Uterus (tissue), 4 donors: ENCODE measurements around the gene TANGO2. TPM values are rescaled to one million over a fixed set of nuclear protein-coding genes. Genes with fewer than 3 reads are reported as not detected.

Experiments
- DNase-seq, 2 donors: peaks; one replicate each; pipeline ENCODE4 v3.0.0-alpha.2; 2019 to 2020
- H3K27ac ChIP-seq, 2 donors: fragments of 200-600 bp; sonication (generic); 1 replicate in 1 of 2; 2 replicates in 1 of 2; pipeline ENCODE4 v1.5.1; 2016 to 2018
- H3K27me3 ChIP-seq, 2 donors: fragments of 200-600 bp; sonication (generic); one replicate each; pipeline ENCODE4 v1.5.1; 2018 to 2019; ENCODE audit warnings: control low read depth in 1 of 2
- H3K36me3 ChIP-seq, 2 donors: fragments of 200-600 bp; sonication (generic); one replicate each; pipeline ENCODE4 v1.5.1; 2019; ENCODE audit warnings: control low read depth in 1 of 2
- H3K4me1 ChIP-seq, 2 donors: fragments of 200-600 bp; sonication (generic); one replicate each; pipeline ENCODE4 v1.5.1; 2018 to 2019; ENCODE audit warnings: control low read depth in 1 of 2
- H3K4me3 ChIP-seq, 2 donors: fragments of 200-600 bp; sonication (generic); 1 replicate in 1 of 2; 2 replicates in 1 of 2; pipeline ENCODE4 v1.5.1; 2018 to 2019; ENCODE audit warnings: mild to moderate bottlenecking in 1 of 2
- H3K9me3 ChIP-seq, 2 donors: fragments of 200-600 bp; sonication (generic); one replicate each; pipeline ENCODE4 v1.5.1; 2019; ENCODE audit warnings: control low read depth in 1 of 2
- POLR2A ChIP-seq, 2 donors: fragments of 450-650 bp; IDR thresholded peaks; one replicate each; pipeline ENCODE4 v1.6.1; 2016; ENCODE audit warnings: antibody characterized with exemption in 2 of 2, mild to moderate bottlenecking in 1 of 2, moderate library complexity in 1 of 2
- intact Hi-C: fragments of 100-400 bp; cut with DNase I; formaldehyde crosslinking; loops from one replicate; pipeline ENCODE4 v1.15.1; 2023; ENCODE audit warnings: low total_unique reads
- total RNA-seq, 4 donors: library from RNA; depleted of rRNA in 3 of 4; stranded (reverse); fragments of >200 nt in 3 of 4; gene quantifications; one replicate each; pipeline versions ENCODE4 v1.1.0 to v1.2.4, GENCODE V29; 2014 to 2023
- TF ChIP-seq, protein P1 (sequence below), 4 experiments: fragments of 200-600 bp in 2 of 4; fragments of 450-650 bp in 2 of 4; sonication (generic) in 2 of 4; IDR thresholded peaks; one replicate each; pipeline ENCODE4 v1.5.1; 2016 to 2019; ENCODE audit warnings: antibody characterized with exemption in 4 of 4, mild to moderate bottlenecking in 2 of 4, moderate library complexity in 1 of 4
- donor health status: DM: yes; HTN: yes; CAD: no.

TANGO2 gene
- total RNA-seq, 4 donors from 2014 or later = 2.8 to 25.1 (median 13.3) TPM

DNA sequence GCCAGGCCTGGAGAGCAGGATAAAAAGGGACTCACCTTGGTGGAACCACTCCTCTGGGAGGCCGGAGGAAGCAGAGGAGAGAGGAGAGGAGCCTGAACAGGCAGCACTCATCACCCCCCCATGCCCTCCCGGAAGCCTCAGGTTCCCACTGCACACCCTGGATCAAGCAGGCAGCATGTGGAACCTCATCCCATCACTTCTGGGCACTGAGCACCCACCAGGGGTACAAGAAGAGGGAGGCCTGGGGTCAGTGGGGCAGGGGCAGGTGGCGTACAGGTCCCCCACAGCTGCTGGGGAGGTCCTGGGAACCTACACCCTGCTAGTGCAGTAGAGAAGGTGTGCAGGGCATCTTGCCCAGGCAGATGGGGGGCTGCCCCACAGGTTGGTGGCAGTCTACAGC lies 44.2 kb upstream of the TANGO2 start:
- no peaks in the 10 kb centered on the region for H3K36me3 ChIP-seq

GRCh38 chr22:19977296-19978243 lies 43.3 kb upstream of the TANGO2 start:
- Histone ChIP-seq H3K9me3 (no peaks in the 10 kb centered on the region), H3K27me3 (no peaks in the 10 kb centered on the region), H3K4me3 (no peak overlapping the region), H3K27ac (no peak overlapping the region), H3K4me1 (no peaks in the 10 kb centered on the region), H3K36me3 (no peaks in the 10 kb centered on the region)
- DNase-seq = no peak
- TF ChIP-seq, protein P1, sequence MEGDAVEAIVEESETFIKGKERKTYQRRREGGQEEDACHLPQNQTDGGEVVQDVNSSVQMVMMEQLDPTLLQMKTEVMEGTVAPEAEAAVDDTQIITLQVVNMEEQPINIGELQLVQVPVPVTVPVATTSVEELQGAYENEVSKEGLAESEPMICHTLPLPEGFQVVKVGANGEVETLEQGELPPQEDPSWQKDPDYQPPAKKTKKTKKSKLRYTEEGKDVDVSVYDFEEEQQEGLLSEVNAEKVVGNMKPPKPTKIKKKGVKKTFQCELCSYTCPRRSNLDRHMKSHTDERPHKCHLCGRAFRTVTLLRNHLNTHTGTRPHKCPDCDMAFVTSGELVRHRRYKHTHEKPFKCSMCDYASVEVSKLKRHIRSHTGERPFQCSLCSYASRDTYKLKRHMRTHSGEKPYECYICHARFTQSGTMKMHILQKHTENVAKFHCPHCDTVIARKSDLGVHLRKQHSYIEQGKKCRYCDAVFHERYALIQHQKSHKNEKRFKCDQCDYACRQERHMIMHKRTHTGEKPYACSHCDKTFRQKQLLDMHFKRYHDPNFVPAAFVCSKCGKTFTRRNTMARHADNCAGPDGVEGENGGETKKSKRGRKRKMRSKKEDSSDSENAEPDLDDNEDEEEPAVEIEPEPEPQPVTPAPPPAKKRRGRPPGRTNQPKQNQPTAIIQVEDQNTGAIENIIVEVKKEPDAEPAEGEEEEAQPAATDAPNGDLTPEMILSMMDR (IDR thresholded peaks at IDR 0.05) = no peak
- no peak for TF ChIP-seq POLR2A (IDR thresholded peaks at IDR 0.05)
- intact Hi-C loops = loop anchor here (10.0 kb wide), 1 partner anchor 137 kb away; the partner anchor contains the start of genes RANBP1 and TRMT2A

More for the DNA sequence above, 44.2 kb upstream of the TANGO2 start:
- Histone ChIP-seq H3K27ac (no peak overlapping the region), H3K9me3 (no peaks in the 10 kb centered on the region), H3K4me3 (no peak overlapping the region), H3K27me3 (no peaks in the 10 kb centered on the region), H3K4me1 (no peaks in the 10 kb centered on the region)
- intact Hi-C loops = loop anchor here (10.0 kb wide), 1 partner anchor 138 kb away; the partner anchor contains the start of genes RANBP1 and TRMT2A
- TF ChIP-seq, protein P1 (IDR thresholded peaks at IDR 0.05) = no peak
- TF ChIP-seq POLR2A (IDR thresholded peaks at IDR 0.05) = no peak
- no peak for DNase-seq

DNA sequence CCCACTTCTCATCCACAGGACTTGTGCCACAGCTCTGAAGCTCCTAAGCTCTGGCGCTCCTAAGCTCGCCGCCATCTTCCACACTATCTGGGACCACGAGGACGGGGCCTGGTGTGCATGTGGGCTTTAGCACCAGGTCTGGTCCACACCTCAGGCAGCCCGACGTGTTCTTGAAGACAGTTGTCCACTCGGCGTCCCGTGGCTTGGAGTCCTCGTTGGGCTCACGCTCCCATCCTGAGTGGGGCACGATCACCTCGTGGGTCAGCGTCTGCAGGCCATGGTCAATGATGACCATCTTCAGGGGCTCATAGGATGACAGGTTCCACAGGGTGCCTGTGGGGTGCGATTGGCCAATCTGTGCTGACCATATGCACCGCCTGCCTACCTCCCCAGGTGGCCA lies 42.2 kb upstream of the TANGO2 start:
- H3K4me1 ChIP-seq = no peaks in the 10 kb centered on the region
- no peaks in the 10 kb centered on the region for H3K9me3 ChIP-seq
- H3K36me3 ChIP-seq = no peaks in the 10 kb centered on the region
- TF ChIP-seq, protein P1 (IDR thresholded peaks at IDR 0.05) = no peak
- TF ChIP-seq POLR2A (IDR thresholded peaks at IDR 0.05) = no peak
- no peak overlapping the region for H3K4me3 ChIP-seq
- no peak for DNase-seq
- H3K27ac ChIP-seq = no peak overlapping the region
- intact Hi-C loops = loop anchor here (10.0 kb wide), 1 partner anchor 136 kb away; the partner anchor contains the start of genes RANBP1 and TRMT2A
- no peaks in the 10 kb centered on the region for H3K27me3 ChIP-seq

DNA sequence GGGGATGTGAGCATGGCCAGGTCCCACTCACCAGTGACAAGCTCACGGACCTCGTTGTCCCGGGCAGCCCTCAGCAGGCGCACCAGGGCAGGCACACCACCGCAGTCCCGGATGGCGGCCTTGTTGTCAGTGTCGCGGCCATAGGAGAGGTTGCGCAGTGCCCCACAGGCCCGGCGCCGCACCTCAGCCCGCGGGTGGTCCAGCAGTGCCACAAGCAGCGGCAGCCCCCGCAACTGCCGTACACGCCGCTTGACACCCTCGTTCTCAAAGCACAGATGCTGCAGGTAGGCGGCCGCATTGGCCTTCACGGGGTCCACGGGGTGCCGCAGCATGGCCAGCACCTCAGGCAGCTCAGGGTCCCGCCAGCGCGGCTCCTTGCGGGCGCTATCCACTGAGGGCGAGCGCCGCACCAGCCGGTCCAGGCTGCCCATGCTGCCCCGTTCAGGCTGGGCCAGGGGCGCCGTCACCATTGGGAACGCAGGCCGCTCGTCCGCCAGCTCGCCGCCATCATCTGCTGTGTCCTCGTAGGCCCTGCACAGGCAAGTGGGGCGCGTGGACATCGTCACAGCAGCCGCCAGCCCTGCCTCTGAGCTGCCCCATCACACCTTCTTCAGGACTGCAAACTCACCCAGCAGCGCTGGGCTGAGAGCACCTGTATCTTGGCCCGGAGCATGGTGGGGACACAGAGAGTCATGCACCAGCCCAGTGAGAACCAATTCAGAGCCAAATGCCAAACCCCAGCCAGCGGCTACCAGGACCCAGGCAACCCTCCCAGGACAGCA lies 41.0 kb upstream of the TANGO2 start:
- no peak for DNase-seq
- Histone ChIP-seq H3K36me3 (no peaks in the 10 kb centered on the region), H3K4me3 (no peak overlapping the region), H3K9me3 (no peaks in the 10 kb centered on the region), H3K4me1 (no peaks in the 10 kb centered on the region), H3K27me3 (no peaks in the 10 kb centered on the region), H3K27ac (no peak overlapping the region)
- no peak for TF ChIP-seq POLR2A (IDR thresholded peaks at IDR 0.05)
- TF ChIP-seq, protein P1 (IDR thresholded peaks at IDR 0.05) = no peak
- intact Hi-C loops = loop anchor here (10.0 kb wide), 1 partner anchor 135 kb away; the partner anchor contains the start of genes RANBP1 and TRMT2A
